ACHN (cell line): ENCODE measurements around the gene MYT1.
A peak's percentile ranks its signal among the peaks of the same experiment; 100 is the strongest.
"Not testable (repeated sequence)": the region's sequence is repeated elsewhere in the genome, so short reads cannot be mapped to it uniquely, and the experiment has no call there.

Source experiments
- DNase-seq: peaks from one replicate; pipeline ENCODE4 v3.0.0-alpha.2; 2015
- in situ Hi-C: cut with HindIII; loops from 2 replicates; pipeline ENCODE4 v1.10.0; 2017; ENCODE audit warnings: low sequenced_read_pairs, low pct_ligation_motif_present, low pct_unique_long_range_greater_than_20kb

MYT1 gene

GRCh38 chr20:64268174-64268573, 103.9 kb downstream of the MYT1 start:
- no peak for DNase-seq
- in situ Hi-C loops = no loop called here

- DNase-seq = no peak
Observed at GRCh38 chr20:64269604-64270411, 105.6 kb downstream of the MYT1 start.

GRCh38 chr20:64271636-64272035, 107.4 kb downstream of the MYT1 start:
- in situ Hi-C loops = no loop called here
- no peak for DNase-seq

More at GRCh38 chr20:64269604-64270411, 105.6 kb downstream of the MYT1 start:
- in situ Hi-C loops = no loop called here

GRCh38 chr20:64273109-64273508, 108.9 kb downstream of the MYT1 start:
- in situ Hi-C loops = no loop called here
- no peak for DNase-seq

GRCh38 chr20:64276817-64277216, 112.6 kb downstream of the MYT1 start:
- in situ Hi-C loops = no loop called here
- no peak for DNase-seq

- DNase-seq = no peak
- in situ Hi-C loops = no loop called here
Observed at GRCh38 chr20:64277571-64278316, 113.5 kb downstream of the MYT1 start.

- DNase-seq = no peak
- in situ Hi-C loops = no loop called here
Observed at GRCh38 chr20:64278317-64278681, 114.0 kb downstream of the MYT1 start.

- no peak for DNase-seq
- in situ Hi-C loops = no loop called here
Observed at GRCh38 chr20:64279826-64280459, 115.7 kb downstream of the MYT1 start.

- no peak for DNase-seq
- in situ Hi-C loops = no loop called here
Observed at GRCh38 chr20:64280460-64280843, 116.2 kb downstream of the MYT1 start.

- in situ Hi-C loops = no loop called here
- DNase-seq = no peak
Observed at GRCh38 chr20:64283646-64284045, 119.4 kb downstream of the MYT1 start.

- DNase-seq = peak; percentile 71
- in situ Hi-C loops = not testable (repeated sequence)
Observed at GRCh38 chr20:64285579-64286446, 121.6 kb downstream of the MYT1 start.

GRCh38 chr20:64286447-64287263, 122.4 kb downstream of the MYT1 start:
- in situ Hi-C loops, DNase-seq: not testable (repeated sequence)

GRCh38 chr20:64287264-64287590, 123.0 kb downstream of the MYT1 start:
- in situ Hi-C loops, DNase-seq: not testable (repeated sequence)
